Activated CD4-positive, CD25-positive, alpha-beta regulatory T cell treated with anti-CD3 and anti-CD28 coated beads, Interleukin-2, amount 50 U/mL, for 72 hours (primary cell): ENCODE results near the gene GPA33.

Source experiments
- DNase-seq: peaks from one replicate; pipeline ENCODE4 v3.0.0; 2021

The GPA33 gene, protein sequence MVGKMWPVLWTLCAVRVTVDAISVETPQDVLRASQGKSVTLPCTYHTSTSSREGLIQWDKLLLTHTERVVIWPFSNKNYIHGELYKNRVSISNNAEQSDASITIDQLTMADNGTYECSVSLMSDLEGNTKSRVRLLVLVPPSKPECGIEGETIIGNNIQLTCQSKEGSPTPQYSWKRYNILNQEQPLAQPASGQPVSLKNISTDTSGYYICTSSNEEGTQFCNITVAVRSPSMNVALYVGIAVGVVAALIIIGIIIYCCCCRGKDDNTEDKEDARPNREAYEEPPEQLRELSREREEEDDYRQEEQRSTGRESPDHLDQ

GRCh38 chr1:167090314-167090942 is at the start of gene GPA33:
Gene GPA33 (minus strand): TSS chr1:167090377. CDS start chr1:167090287, 90 bp downstream.
- DNase-seq, result no peak

DNA sequence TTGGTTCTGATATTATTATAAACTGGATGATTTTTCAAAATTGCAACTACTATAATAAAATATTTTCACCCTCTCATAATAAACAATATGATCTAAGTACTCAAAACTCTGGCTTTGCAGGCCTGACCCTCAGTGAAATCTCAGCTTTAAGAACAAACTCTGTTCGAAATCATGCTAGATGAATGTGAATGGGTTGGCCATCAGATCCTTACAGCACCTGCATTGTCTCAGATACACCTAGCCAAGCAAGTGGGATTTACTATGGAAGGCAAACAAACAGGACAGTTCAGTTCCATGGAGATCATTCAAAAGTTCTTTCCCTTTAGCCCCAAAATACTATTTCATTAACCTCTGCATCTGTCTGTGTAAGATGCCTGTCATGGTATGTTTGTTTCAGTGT is 48.5 kb upstream of the GPA33 start:
- no peak for DNase-seq

DNA sequence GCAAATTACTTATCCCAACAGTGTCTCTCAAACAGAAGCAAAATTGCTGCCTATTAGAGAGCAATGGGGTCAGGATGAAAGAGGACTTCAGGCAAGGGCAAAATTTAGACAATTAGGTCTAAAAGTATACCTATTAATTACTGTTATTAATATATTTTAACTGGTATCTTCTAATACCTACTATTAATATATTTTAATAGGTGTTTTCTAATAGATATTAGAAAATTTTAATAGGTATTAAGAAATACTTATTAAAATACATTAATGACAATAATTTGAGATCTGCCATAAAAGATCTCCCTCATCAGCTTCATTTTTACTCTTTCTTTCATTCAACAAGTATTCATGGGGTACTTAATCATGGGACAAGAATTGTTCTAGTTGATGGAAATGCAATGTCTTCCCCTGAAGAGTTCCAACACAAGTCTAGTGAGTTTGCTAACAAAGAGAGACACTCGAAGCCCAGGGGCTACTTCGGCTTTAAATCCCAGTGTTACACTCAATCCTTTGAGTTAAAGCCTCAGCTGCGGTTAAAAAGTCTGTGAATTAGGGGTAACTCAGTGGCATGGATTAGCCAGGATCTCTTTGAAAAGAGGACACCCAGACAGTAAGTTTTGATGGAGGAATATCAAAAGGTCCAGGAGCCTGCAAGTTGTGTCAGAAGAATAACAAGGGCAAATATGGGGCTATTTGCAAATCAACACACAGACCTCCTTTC is 47.8 kb upstream of the GPA33 start:
- no peak for DNase-seq

GRCh38 chr1:167137332-167137781 is 47.2 kb upstream of the GPA33 start:
- DNase-seq, result no peak

GRCh38 chr1:167136806-167137205 is 46.6 kb upstream of the GPA33 start:
- DNase-seq, result no peak

- no peak for DNase-seq
Observed at GRCh38 chr1:167136191-167136614, 46.0 kb upstream of the GPA33 start.

DNA sequence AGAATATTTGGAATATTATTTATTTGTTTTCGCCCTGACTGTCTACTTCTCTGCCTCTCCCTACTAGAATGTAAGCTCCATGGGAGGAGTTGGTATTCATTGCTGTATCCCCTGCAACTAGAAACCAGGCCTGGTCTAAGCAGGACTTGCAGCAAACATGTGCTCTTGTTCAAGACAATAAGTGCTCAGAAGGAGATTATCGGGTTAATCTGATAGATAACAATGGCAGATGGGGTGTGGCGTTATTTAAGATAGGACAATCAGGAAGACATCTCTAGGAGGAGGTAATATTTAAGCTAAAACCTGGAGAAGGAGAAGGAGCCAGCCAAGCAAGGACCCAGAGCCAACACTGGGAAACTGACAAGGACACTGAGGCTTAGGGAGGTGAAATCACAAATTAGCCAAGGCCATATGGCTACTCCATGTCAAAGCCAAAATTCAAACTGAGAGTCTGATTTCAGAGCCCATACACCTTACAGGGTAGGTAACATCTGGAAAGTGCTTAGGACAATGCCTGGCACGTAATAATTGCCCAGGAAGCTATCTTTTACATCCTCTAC is 45.2 kb upstream of the GPA33 start:
- DNase-seq, result no peak

DNA sequence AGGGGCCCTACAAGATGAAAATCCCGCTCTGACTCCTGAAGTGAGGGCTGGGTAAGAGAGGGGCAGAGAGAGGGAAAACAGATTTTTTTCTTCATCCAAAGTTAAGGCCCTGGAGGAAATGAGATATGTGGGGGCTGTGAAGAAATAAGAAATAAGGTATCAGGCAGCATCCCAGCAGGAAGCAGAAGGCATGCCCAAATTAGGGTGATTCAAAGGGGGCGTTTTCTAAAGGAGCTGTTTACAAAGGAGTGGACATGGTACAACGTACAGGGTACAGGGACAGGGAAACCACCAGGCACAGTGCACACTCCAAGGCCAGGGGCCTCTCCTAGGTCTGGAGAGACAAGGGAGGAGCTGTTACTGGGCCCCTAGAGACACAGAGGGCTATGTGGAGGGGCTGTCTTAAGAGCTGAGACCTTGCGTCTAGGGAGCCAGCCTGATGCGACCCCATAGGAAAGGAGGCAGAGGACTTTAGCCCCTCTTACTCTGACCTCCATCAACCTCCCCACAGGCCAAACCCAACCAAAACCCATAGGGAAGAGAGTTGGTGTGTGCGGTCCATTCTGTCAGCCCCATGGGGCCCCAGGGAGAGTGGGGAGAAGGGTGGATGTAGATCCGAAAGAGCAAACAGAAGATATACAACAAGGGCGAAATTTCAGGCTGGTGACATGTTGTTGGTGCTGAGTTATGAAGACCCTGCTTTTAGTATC is 42.3 kb upstream of the GPA33 start:
- no peak for DNase-seq

DNA sequence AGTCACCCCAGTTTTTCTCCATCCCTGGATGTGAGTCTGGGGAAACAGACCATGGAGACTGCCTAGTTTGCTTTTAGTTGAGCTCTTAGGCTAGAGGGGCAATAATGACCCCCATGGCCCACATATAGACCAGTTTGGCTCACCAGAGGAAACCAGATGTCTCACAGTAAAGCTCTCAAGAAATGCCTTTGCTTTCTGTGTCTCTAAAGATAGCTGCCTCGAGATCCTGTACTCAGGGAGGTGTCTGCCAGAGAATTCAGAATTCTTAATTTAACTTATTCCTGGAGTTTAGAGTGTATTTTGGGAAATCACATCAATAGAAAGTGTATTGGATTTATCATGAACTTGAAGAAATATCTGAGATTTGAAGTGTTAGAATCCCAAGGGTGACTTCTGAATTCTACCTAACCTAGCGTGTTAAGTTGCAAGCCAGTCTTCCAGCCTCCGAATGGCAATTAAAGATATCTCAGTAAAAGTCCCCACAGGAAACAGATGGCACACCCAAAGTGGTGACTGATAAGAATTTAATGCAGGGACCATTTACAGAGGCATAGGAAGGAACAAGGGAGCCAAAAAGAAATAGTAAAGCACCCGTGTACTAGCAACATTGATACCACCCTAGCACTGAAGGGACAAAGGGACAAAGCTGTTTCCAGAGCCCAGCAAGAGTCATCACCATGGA is 40.8 kb upstream of the GPA33 start:
- DNase-seq, result no peak

- no peak for DNase-seq
Observed at GRCh38 chr1:167128261-167129227, 38.4 kb upstream of the GPA33 start.

DNA sequence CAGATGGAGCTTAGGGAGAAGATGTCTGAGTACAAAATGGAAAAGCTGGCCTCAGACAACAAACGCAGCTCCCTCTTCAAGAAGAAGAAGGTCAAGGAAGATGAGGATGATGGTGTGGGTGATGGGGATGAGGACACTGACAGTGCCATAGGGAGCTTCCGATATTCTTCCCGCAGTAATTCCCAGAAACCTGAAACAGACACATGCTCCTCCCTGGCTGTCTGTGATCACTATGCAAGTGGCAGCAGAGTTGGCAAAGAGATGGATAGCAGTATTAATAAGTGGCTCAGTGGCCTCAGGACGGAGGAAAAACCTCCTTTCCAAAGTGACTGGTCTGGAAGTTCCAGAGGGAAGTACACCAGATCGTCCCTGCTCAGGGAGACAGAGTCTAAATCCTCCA is 37.5 kb upstream of the GPA33 start:
- DNase-seq, result no peak

DNA sequence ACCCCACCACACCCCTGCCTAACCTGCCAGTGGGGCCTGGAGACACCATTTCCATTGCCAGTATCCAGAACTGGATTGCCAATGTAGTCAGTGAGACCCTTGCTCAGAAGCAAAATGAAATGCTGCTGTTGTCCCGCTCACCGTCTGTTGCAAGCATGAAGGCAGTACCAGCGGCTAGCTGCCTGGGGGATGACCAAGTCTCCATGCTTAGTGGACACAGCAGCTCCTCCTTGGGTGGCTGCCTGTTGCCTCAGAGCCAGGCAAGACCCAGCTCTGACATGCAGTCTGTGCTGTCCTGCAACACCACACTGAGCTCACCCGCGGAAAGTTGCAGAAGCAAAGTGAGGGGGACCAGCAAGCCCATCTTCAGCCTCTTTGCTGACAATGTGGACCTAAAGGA is 37.1 kb upstream of the GPA33 start:
- DNase-seq, result no peak

DNA sequence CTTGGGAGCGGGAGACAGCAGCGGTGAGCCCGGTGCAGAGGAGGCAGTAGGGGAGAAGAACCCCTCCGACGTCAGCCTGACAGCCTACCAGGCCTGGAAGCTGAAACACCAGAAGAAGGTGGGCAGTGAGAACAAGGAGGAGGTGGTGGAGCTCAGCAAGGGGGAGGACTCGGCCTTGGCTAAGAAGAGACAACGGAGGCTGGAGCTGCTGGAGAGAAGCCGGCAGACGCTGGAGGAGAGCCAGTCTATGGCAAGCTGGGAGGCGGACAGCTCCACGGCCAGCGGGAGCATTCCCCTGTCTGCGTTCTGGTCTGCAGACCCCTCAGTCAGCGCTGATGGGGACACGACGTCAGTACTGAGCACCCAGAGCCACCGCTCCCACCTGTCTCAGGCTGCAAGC is 36.6 kb upstream of the GPA33 start:
- no peak for DNase-seq

GRCh38 chr1:167126317-167126716 is 36.1 kb upstream of the GPA33 start:
- DNase-seq, result no peak

DNA sequence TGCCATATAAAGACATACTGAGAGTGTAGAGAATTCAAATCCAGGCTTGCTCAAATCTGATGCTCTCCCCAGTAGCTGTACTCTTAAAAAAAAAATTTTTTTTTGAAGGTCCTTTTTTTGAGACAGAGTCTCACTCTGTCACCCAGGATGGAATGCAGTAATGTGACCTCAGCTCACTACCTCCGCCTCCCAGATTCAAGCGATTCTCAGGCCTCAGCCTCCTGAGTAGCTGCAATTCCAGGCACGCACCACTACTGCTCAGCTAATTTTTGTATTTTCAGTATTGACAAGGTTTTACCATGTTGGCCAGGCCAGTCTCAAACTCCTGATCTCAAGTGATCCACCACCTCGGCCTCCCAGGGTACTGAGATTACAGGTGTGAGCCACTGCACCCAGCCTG is 32.4 kb upstream of the GPA33 start:
- DNase-seq, result no peak

- DNase-seq, result no peak
Observed at GRCh38 chr1:167122121-167122480, 31.9 kb upstream of the GPA33 start.

DNA sequence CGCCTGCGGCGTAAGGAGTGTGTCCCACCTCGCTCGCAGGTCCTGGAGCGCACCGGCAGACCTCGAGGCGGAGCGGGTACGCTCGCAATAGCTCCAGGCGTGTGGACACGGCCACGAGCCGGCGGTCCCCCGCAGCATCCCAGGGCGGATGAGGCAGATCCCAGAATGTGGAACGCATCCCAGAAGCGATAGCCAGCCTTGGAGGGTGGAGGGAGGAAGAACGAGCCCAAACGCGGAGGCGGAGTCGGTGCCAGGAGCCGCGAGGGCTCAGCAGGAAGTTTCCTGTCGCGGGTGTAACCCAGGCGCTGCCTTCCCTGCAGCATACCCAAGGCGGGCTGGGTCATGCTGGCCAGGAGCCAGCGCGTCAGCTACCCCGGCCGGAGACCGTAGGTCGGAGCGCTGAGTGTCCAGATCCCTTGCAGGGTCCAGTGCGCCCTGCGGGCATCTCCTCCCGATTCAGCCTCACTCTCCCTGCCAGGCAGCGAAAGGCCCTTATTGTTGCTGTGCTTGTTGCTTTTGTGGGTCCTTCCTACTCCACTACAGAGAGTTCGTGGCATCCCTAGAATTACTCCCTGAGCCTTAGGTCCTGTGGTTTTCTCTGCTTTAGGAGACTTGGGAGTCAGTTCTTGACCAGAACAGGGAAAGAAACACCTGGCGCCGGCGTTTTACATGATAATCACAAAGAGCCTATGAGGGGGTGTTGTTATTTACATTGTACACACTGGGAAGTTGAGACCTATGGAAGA is 31.4 kb upstream of the GPA33 start:
- DNase-seq, result peak; percentile 40

- no peak for DNase-seq
Observed at GRCh38 chr1:167120899-167121298, 30.7 kb upstream of the GPA33 start.

DNA sequence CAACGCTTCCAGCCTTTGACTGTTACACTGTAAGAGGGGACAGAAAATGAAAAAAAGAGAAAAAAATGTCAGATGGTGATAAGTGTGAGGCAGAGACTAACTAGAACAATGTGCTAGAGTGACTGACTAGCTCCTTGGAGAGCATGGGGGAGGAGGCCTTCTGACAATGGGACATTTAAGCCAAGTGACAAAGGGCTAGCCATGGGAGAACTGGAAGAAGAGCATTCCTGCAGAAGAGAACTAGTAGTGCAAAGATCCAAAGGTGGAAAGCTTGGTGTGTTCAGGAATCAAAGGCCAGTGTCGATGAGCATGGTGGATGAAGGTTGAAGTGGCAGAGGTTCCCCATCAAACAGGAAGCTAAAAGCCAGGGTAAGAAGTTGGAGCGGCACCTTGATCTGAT is 29.5 kb upstream of the GPA33 start:
- no peak for DNase-seq

GRCh38 chr1:167118188-167118587 is 28.0 kb upstream of the GPA33 start:
- no peak for DNase-seq

DNA sequence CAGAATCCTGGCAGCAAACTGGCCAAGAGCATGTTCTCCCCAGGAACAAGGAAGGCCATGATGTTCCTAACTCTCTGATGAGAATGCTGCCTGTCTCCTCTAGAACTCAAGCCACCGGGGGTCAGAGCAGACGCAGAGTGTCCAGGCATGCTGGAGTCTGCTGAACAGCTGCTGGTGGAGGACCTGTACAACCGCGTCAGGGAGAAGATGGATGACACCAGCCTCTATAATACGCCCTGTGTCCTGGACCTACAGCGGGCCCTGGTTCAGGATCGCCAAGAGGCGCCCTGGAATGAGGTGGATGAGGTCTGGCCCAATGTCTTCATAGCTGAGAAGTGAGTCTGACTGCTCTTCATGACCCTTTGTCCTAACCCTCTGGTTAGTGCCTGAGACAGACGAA is 27.0 kb upstream of the GPA33 start:
- DNase-seq, result no peak
